GM19238 (cell line): ENCODE results near the gene PANK2.
"Not testable (repeated sequence)": the region's sequence is repeated elsewhere in the genome, so short reads cannot be mapped to it uniquely, and the experiment has no call there.

Source experiments
- DNase-seq: peaks from one replicate; pipeline ENCODE4 v3.0.0; 2011; ENCODE audit warnings: low spot score; ENCODE audit not compliant: insufficient read length

Gene PANK2

GRCh38 chr20:3925899-3926638 lies 36.9 kb downstream of the PANK2 start:
- DNase-seq = no peak

GRCh38 chr20:3927486-3928291 lies 38.5 kb downstream of the PANK2 start:
- DNase-seq = no peak

- DNase-seq = no peak
These were observed 40.5 kb downstream of the PANK2 start for GRCh38 chr20:3929713-3930060.

GRCh38 chr20:3930265-3931206 lies 41.3 kb downstream of the PANK2 start:
- no peak for DNase-seq

GRCh38 chr20:3931664-3932063 lies 42.5 kb downstream of the PANK2 start:
- no peak for DNase-seq

- no peak for DNase-seq
These were observed 43.1 kb downstream of the PANK2 start for GRCh38 chr20:3932277-3932676.

- DNase-seq = no peak
These were observed 43.5 kb downstream of the PANK2 start for GRCh38 chr20:3932681-3933080.

- no peak for DNase-seq
These were observed 44.0 kb downstream of the PANK2 start for GRCh38 chr20:3933218-3933617.

- DNase-seq = no peak
These were observed 45.4 kb downstream of the PANK2 start for GRCh38 chr20:3934624-3935023.

GRCh38 chr20:3935295-3935955 lies 46.2 kb downstream of the PANK2 start:
- DNase-seq = no peak

- no peak for DNase-seq
These were observed 46.8 kb downstream of the PANK2 start for GRCh38 chr20:3935956-3936340.

- no peak for DNase-seq
These were observed 48.4 kb downstream of the PANK2 start for GRCh38 chr20:3937618-3938017.

GRCh38 chr20:3940905-3941304 lies 51.7 kb downstream of the PANK2 start:
- no peak for DNase-seq

- DNase-seq = not testable (repeated sequence)
These were observed 57.5 kb downstream of the PANK2 start for GRCh38 chr20:3946666-3947065.

- no peak for DNase-seq
These were observed 75.5 kb downstream of the PANK2 start for GRCh38 chr20:3964719-3965118.

GRCh38 chr20:3966571-3966970 lies 77.4 kb downstream of the PANK2 start:
- DNase-seq = no peak

- DNase-seq = no peak
These were observed 80.8 kb downstream of the PANK2 start for GRCh38 chr20:3970016-3970415.

GRCh38 chr20:3971145-3971544 lies 82.0 kb downstream of the PANK2 start:
- no peak for DNase-seq

GRCh38 chr20:3972161-3972560 lies 83.0 kb downstream of the PANK2 start:
- DNase-seq = no peak

GRCh38 chr20:3972631-3973030 lies 83.4 kb downstream of the PANK2 start:
- not testable (repeated sequence) for DNase-seq

- DNase-seq = no peak
These were observed 84.5 kb downstream of the PANK2 start for GRCh38 chr20:3973705-3974104.
